Activated CD8-positive, alpha-beta memory T cell treated with anti-CD3 and anti-CD28 coated beads, Interleukin-2, amount 50 U/mL, for 24 hours (primary cell): Measurements from ENCODE around the gene SYCP2L.

Experiments used
- DNase-seq: peaks from one replicate; pipeline ENCODE4 v3.0.0-alpha.2; 2020; ENCODE audit errors: extremely low read depth

SYCP2L gene

DNA sequence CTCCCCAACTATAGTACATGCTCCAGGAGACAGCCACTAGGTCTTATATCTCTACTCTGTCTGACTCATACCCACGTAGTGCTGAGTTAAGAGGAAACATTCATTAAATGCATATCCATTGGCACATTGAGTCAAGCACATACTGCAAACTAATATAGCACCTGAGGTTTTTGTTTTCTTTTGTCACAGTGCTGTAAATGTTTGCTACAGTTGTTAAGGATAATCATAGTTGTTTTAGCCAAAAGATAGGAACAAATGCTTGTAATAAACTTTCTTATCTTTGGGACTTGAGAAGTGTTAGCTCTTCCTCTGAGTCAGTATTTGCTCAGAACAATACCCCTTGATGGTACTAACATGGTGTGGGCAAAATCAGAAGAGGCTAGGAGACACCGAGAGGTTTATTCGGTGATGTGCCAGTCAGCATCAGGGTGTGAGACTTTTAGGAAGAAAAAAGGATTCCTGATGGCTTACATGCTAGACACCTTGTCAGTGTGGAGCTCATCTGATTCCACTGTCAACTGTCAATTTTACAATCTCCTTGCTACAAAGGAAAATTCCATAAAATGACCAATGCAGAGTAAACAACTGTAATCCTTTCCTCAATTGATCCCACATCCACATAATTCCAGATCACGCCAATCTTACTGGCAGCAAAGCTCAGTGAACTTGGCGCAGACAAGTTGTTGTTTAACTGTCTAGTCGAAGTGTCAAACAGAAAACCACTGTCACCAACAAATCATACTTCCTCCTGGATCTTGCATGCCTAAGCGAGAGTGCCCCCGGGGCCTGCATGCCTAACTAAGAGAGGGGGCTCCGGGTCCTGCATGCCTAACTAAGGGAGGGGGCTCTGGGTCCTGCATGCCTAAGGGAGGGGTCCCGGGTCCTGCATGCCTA, 121.1 kb downstream of the SYCP2L start:
- DNase-seq, result no peak

DNA sequence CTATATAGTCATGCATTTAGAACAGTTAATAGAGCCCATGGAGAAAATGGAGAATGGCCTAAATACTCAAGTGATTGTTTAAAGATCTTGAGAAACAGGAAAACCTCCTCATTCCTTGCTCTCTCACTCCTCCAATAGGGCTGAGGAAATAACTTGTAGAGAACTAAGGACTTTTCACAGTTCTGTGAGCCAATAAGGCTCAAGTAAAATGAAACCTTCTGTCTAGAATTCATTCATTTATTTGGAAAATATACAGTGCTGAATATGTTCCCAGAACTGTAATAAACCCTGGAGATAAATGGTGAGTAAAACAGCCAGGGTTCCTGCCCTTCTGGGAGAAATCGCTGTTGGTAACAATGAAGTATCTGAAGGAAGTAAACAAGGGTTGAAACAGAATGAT, 122.0 kb downstream of the SYCP2L start:
- DNase-seq, result no peak

DNA sequence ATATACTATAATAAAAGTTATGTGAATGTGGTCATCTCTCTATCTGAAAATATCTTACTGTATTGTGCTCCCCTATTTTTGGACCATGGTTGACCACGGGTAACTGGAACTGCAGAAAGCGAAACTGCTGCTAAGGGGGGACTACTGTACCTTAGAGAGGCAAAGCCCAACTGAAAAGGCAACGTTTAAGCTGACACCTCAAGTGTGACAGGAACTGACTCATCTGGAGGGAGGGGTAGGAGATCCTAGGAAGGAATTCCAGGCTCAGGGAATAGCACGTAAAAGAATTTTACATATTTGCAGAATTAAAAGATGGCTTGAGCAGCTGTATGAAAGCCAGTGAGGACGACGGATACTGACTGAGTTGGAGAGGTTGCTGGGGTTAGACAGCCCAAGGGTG, 122.5 kb downstream of the SYCP2L start:
- no peak for DNase-seq

DNA sequence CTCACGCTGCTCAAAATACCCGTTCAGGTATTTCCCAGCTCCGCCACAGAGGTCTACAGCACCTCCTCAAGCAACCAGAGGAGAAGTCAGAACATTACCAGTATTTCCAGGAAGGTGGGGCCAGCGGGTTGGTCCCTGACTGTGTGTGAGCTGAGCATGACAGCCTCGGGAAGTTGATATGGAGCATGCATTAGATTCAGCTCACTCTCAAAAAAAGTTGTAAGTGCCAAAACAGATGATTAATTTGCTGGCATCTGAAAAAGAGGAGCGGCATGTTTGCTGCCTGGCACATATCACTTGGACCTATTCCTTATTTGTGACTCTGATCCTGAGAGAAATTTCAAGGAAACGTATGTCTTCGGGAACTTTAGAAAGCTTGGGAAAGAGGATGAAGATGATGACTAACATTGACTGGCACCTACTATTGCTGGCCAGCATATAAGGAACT, 125.0 kb downstream of the SYCP2L start:
- no peak for DNase-seq

DNA sequence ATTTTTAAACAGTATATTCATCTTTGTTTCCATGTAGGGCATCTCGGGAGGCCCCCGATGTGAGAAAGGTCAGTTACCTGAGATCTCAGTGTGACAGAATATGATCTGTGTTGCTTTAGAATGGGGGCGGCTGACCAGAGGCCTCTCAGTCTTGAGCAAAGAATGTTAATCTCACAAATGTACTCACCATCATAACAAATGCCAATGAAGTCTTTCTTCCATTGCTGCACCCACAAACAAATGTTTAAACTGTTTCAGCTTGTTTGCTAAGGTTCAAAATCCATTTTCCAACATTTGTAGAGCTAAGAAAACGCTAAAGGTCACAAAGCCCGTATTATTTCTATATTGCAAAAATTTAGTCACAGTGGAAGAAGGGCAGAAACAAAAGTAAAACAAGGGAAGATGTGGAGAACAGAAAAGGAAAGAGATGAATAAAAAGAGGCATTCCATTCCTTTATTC, 125.5 kb downstream of the SYCP2L start:
- no peak for DNase-seq

DNA sequence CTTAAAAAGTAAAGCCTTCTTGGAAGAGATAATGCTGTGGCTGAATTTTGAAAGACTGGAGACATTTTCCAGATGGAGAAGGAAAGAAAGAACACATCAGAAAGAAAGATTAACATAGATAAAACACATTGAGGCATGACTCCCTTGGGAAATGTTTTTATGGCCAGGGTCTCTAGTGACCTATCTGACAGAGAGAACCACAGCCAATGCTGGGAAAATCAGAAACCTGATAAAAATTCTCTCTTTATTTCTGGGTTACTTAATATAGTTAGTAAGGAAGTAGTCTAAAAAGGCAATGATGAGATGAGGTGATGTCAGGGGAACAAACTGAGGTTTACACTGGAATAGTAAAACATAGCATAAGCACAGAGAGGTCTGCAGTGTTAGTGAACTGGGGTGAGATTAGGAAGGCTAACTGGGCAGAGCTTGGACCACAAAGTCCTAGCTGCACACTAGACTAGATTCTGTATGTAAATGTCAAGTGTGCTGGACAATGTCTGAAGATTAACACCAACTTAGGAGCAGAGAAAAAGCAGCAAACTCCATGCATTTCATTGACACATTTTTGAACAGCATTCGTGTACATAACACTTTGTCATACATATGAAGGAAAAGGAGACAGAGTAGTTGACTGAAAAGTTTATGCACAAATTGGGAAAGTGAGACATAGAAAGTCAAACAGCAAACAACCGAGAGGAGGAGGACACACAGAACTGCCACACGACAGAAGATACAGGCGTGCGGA, 126.3 kb downstream of the SYCP2L start:
- no peak for DNase-seq

DNA sequence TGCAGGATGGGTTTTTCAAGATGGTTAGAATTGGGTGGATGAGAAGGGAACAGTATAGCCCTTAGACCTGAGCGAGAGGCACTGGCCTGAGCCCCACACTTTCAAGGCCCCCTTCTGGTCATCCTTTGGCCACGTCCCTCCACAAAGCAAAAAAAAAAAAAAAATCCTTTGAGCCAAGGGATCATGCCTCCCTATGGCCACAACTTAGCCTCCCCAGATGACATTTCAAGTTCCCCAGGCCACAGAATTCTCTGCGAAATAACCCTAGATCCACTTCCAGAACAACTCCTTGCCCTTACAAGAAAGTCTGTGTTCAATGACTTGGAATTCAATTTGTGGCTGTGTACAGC, 126.8 kb downstream of the SYCP2L start:
- DNase-seq, result no peak

DNA sequence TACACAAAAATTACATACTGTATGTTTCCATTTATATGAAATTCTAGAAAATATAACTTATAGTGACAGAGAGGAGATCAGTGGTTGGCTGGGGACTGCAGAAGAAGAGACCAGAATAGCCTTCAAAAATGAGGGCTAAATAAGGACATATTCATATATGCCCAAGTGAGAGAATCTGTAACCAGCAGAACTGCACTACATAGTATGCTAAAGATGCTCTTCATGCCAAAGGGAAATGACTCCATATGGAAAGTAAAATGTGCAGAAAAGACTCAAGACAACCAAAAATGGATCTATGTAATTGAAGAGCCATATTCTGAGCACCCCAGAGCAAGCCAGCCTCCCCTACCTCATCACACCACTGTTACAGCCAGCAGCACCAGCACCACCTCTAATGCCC, 128.2 kb downstream of the SYCP2L start:
- no peak for DNase-seq

DNA sequence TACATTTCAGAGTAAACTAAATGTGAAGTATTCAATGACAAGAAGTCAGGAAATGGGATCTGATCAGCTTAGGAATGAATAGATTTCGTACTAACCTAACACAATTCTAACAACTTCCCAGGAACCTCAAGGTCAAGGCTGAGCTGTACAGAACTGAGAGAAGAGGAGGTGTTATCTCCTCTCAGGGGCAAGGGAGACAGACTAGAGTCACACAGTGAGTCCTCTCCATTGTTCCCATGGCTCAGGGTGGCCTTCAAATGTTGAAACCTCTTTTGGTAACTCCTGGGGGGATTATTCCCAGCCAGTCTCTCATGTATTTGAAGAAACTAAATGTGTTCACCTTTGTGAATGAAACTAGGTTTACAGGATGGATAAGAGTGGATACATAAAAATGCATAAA, 129.6 kb downstream of the SYCP2L start:
- no peak for DNase-seq

DNA sequence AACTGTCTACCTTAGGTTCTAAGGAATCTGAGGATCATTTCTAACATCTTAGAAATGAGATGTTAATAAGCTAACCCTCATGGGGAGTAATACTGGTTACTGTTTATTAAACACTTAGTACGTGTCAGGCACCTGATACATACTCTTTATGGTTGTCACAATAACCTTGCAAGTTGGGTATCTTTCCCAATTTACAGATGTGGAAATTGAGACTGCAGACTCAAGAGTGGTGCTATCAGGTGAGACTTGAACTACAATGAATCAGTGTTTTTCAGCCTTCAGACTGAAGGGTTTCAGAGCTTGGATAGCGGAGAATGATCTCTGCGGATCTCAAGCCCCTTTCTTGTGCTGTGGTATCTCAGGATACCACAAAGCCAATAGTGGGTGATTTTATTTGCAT, 130.2 kb downstream of the SYCP2L start:
- DNase-seq, result no peak

DNA sequence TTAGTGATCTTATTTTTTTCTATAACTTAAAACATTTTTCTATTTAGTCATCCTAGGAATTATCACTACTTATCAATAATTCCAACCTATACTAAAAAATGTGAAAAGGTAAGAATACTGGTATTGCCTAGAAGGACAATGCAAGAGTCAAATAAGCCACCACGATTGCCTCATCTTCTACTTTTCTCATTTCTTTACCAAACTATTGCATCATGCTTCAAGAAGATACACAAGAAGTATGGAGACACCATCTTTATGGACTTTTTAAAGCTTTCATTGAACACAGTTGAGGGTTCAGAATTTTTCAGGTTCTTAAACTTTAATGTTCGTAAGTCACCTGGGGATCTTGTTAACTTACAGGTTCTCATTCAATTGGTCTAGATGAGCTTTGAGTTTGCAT, 131.4 kb downstream of the SYCP2L start:
- DNase-seq, result no peak

DNA sequence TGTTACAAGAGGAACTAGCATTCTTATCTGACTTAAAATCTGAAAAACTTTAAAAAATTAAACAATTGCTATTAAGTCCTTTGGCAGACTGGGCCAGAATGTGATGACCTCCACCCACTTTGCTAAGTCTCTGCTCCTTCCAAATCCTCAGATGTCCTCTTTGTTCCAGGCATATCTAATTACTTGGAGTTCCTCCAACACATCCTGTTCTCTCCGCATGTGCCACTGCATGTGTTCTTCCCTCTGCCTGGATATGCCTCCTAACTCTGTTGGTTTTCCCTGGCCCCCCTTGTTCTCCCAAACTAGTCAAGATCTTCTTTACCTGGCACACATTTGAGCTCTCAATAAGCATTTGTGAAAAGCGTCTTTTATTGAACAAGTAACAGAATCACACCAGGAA, 134.2 kb downstream of the SYCP2L start:
- DNase-seq, result no peak

DNA sequence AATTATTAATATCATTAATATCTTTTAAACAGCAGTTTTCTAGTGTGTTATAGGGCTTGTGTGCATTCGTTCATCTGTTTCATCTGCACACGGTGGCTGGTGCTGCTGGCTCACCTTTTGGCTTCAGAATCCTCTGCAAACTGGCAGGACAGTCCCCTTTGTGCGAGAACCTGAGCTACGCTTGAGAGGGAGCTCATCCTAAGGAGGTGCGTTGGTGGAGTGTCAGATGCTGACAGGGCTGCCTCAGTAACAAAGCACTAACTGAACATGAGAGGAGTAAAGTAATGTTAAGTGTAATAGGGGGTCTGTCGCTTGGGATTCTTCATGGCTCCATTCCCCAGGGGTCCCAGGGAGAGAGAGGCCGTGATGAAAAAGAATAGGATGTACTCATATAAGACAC, 134.9 kb downstream of the SYCP2L start:
- no peak for DNase-seq

DNA sequence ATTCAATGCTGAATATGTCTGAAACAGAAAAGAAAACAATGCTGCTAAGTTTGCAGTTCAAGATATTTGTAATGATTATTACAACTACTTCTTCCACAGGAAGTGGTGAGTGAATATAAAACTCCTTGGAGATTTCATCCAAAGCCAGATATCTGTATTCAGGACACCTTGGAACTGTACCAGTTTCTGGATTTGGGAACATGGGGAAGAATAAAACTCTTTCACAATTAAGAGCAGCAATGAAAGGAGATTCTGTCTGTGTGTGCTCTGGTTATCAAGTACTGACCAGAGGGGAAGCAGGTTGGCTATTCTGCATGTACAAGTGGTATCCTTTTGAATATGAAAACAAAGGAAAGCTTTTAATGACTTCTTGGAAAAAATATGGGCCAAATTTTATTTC, 136.2 kb downstream of the SYCP2L start:
- no peak for DNase-seq
